Right atrium auricular region (tissue), 2 donors: ENCODE measurements around the gene ALG14. TPM values are rescaled to one million over a fixed set of nuclear protein-coding genes. Genes with fewer than 3 reads are reported as not detected.
A peak's percentile ranks its signal among the peaks of the same experiment; 100 is the strongest.

Experiments used
- DNase-seq: peaks from one replicate; pipeline ENCODE4 v3.0.0-alpha.2; 2019; ENCODE audit warnings: low spot score
- H3K27ac ChIP-seq, 2 donors: fragments of 200-600 bp; sonication (generic); 1 replicate in 1 of 2; 2 replicates in 1 of 2; pipeline ENCODE4 v1.5.1; 2016 to 2019
- H3K27me3 ChIP-seq, 2 donors: fragments of 200-600 bp; sonication (generic); one replicate each; pipeline versions ENCODE4 v1.5.1 to v1.6.0; 2017 to 2019
- H3K36me3 ChIP-seq: fragments of 200-600 bp; sonication (generic); one replicate; pipeline ENCODE4 v1.5.1; 2016
- H3K4me1 ChIP-seq, 2 donors: fragments of 200-600 bp; sonication (generic); one replicate each; pipeline versions ENCODE4 v1.5.1 to v1.6.0; 2017 to 2019
- H3K4me3 ChIP-seq, 2 donors: fragments of 200-600 bp; sonication (generic); 1 replicate in 1 of 2; 2 replicates in 1 of 2; pipeline ENCODE4 v1.5.1; 2017 to 2019; ENCODE audit warnings: mild to moderate bottlenecking in 1 of 2, moderate library complexity in 1 of 2
- H3K9me3 ChIP-seq, 2 donors: fragments of 200-600 bp; sonication (generic); one replicate each; pipeline ENCODE4 v1.5.1; 2019
- total RNA-seq, 2 donors: library from RNA; depleted of rRNA; stranded (reverse); fragments of >200 nt; gene quantifications; one replicate each; pipeline ENCODE4 v1.1.0, GENCODE V29; 2016
- TF ChIP-seq, protein P1 (sequence below), 2 donors: fragments of 200-600 bp; sonication (generic); IDR thresholded peaks; one replicate each; pipeline ENCODE4 v1.5.1; 2019; ENCODE audit warnings: antibody characterized with exemption in 2 of 2

ALG14 gene
- total RNA-seq, 2 donors from 2014 or later, result 0.74 to 0.79 TPM

DNA sequence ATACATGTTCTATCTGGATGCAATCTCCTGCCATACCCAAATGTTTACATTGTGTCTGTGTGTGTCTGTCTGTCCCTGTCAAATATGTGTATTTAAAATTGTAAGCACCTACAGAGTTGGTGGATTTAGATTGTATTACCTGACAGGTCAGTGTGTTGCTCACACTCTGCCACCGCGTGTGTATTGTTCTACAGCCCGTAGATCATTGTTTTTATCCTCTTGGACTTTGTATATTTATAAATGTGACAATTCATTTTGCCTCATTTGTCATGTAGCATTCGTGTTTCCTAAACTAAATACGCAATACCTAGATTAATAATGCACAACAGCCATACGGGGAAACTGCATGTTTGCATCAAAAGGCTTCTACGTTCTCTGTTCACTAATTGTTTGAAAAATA lies 634 bp downstream of the ALG14 start:
- DNase-seq, result no peak
- Histone ChIP-seq H3K36me3 (no peaks in the 10 kb centered on the region), H3K4me3 (peak overlapping the region; percentile 66 to 68), H3K27me3 (no peaks in the 10 kb centered on the region), H3K9me3 (no peaks in the 10 kb centered on the region), H3K27ac (peak overlapping the region; percentile 87 to 90), H3K4me1 (peaks cover 0 to 8% of the 10 kb centered on the region in 2 donors)
- TF ChIP-seq, protein P1, sequence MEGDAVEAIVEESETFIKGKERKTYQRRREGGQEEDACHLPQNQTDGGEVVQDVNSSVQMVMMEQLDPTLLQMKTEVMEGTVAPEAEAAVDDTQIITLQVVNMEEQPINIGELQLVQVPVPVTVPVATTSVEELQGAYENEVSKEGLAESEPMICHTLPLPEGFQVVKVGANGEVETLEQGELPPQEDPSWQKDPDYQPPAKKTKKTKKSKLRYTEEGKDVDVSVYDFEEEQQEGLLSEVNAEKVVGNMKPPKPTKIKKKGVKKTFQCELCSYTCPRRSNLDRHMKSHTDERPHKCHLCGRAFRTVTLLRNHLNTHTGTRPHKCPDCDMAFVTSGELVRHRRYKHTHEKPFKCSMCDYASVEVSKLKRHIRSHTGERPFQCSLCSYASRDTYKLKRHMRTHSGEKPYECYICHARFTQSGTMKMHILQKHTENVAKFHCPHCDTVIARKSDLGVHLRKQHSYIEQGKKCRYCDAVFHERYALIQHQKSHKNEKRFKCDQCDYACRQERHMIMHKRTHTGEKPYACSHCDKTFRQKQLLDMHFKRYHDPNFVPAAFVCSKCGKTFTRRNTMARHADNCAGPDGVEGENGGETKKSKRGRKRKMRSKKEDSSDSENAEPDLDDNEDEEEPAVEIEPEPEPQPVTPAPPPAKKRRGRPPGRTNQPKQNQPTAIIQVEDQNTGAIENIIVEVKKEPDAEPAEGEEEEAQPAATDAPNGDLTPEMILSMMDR (IDR thresholded peaks at IDR 0.05), result no peak

DNA sequence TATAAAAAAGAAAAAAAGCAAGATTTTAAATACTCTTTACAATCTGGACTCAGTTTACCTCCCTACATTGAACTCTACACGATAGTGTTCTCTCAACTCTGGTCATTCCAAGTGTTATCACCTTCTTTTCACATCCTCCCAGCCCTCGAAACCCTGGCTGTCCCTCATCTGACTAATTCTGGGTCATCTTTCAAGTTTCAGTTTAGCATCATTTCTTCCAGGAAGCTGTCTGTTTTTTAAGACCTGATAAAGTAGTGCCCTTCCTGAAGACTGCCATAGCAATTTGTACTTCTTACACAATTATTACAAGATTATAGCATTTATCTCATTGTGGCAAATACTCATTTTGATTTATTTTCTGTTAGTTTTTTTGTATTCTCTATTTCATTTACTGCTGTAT lies 1.2 kb downstream of the ALG14 start:
- DNase-seq, result no peak
- H3K36me3 ChIP-seq, result no peaks in the 10 kb centered on the region
- H3K27me3 ChIP-seq, result no peaks in the 10 kb centered on the region
- peaks cover 0 to 8% of the 10 kb centered on the region in 2 donors for H3K4me1 ChIP-seq
- H3K9me3 ChIP-seq, result no peaks in the 10 kb centered on the region
- H3K27ac ChIP-seq, result peak overlapping the region in 1 of 2 donors; percentile 87
- H3K4me3 ChIP-seq, result no peak overlapping the region
- TF ChIP-seq, protein P1 (IDR thresholded peaks at IDR 0.05), result no peak

DNA sequence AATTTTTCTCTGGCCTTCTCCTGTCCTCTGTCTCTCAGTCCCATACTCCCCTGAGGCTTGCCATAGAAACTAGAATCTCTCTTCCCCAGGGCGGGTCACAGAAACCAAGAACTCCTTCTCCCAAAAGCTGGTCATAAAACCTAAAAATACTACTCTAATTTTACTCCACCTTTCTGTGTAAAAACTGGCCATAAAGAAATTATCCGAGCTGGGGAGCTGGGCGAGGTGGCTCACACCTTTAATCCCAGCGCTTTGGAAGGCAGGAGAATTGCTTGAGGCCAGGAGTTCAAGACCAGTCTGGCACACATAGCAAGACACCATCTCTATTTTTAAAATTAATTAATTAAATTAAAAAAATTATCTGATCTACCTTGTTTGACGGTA lies 3.0 kb downstream of the ALG14 start:
- no peak for DNase-seq
- TF ChIP-seq, protein P1 (IDR thresholded peaks at IDR 0.05), result no peak
- H3K9me3 ChIP-seq, result no peaks in the 10 kb centered on the region

GRCh38 chr1:95068956-95069709 lies 3.6 kb downstream of the ALG14 start:
- DNase-seq, result no peak
- H3K4me3 ChIP-seq, result no peak overlapping the region

More for the DNA sequence above, 3.0 kb downstream of the ALG14 start:
- no peaks in the 10 kb centered on the region for H3K36me3 ChIP-seq
- H3K27ac ChIP-seq, result no peak overlapping the region
- H3K27me3 ChIP-seq, result no peaks in the 10 kb centered on the region
- H3K4me3 ChIP-seq, result no peak overlapping the region
- H3K4me1 ChIP-seq, result peaks cover 0 to 8% of the 10 kb centered on the region in 2 donors

DNA sequence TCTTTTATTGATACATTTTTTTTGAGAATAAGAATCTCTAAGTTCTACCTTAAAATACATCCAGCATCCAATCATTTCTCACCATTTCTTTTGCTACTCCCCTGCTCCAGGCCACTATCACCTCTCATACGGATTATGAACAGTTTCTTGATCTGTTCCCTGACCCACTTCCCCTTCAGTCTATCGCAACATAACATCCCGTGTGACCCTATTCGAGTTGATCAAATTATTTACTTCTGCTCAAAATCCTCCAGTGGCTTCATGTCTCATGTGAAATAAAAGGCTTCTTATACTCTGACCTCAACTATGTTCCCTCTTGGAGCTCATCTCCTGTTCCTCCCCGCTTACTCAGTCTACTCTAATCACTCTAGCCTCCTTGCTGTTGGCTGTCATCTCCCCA lies 5.2 kb downstream of the ALG14 start:
- Histone ChIP-seq H3K27me3 (no peaks in the 10 kb centered on the region), H3K36me3 (no peaks in the 10 kb centered on the region), H3K4me1 (peaks cover 0 to 8% of the 10 kb centered on the region in 2 donors), H3K9me3 (no peaks in the 10 kb centered on the region), H3K4me3 (no peak overlapping the region), H3K27ac (no peak overlapping the region)
- TF ChIP-seq, protein P1 (IDR thresholded peaks at IDR 0.05), result no peak
- DNase-seq, result no peak

More at GRCh38 chr1:95068956-95069709, 3.6 kb downstream of the ALG14 start:
- H3K4me1 ChIP-seq, result peaks cover 0 to 8% of the 10 kb centered on the region in 2 donors
- H3K27ac ChIP-seq, result no peak overlapping the region
- H3K9me3 ChIP-seq, result no peaks in the 10 kb centered on the region
- no peaks in the 10 kb centered on the region for H3K36me3 ChIP-seq
- no peaks in the 10 kb centered on the region for H3K27me3 ChIP-seq
- TF ChIP-seq, protein P1 (IDR thresholded peaks at IDR 0.05), result no peak
